BJ (cell line): ENCODE results near the gene MAP2K5. TPM values are rescaled to one million over a fixed set of nuclear protein-coding genes. Genes with fewer than 3 reads are reported as not detected.

Experiments used
- CTCF ChIA-PET: fragments of 350-600 bp; formaldehyde crosslinking; extraction: SDS; loops from one replicate; lab custom pipeline; 2021; ENCODE audit warnings: antibody characterized with exemption, inconsistent platforms; lab: Yijun Ruan, JAX
- POLR2A ChIA-PET: fragments of 300-600 bp; sonication (Branson Sonifier 250); formaldehyde crosslinking; extraction: SDS; loops from one replicate; lab custom pipeline; 2021; ENCODE audit warnings: antibody characterized with exemption; lab: Charles Lee
- DNase-seq: peaks from one replicate; pipeline ENCODE4 v3.0.0-alpha.2; 2011; ENCODE audit warnings: low read depth
- H3K27me3 ChIP-seq: 2 replicates; pipeline ENCODE4 v1.6.0; 2011; ENCODE audit warnings: low read length; ENCODE audit not compliant: control insufficient read depth, insufficient read depth
- H3K36me3 ChIP-seq: 2 replicates; pipeline ENCODE4 v1.5.1; 2011; ENCODE audit warnings: low read length; ENCODE audit not compliant: control insufficient read depth, insufficient read depth
- H3K4me3 ChIP-seq: 2 replicates; pipeline ENCODE4 v1.5.1; 2011; ENCODE audit warnings: low read depth, mild to moderate bottlenecking, control low read depth, low read length
- polyA plus RNA-seq: library from polyadenylated mRNA; depleted of rRNA; stranded (reverse); fragments of >200 nt; gene quantifications from 2 replicates; pipeline ENCODE4 v1.2.3, GENCODE V29; 2011
- TF ChIP-seq, protein P1 (sequence below): IDR thresholded peaks from 2 replicates; pipeline ENCODE4 v1.5.1; 2011; ENCODE audit warnings: low read depth, mild to moderate bottlenecking, control low read depth, inconsistent platforms, low read length, moderate library complexity; ENCODE audit not compliant: insufficient read depth

Gene MAP2K5
- polyA plus RNA-seq, 1 experiment: 5.6 TPM

DNA sequence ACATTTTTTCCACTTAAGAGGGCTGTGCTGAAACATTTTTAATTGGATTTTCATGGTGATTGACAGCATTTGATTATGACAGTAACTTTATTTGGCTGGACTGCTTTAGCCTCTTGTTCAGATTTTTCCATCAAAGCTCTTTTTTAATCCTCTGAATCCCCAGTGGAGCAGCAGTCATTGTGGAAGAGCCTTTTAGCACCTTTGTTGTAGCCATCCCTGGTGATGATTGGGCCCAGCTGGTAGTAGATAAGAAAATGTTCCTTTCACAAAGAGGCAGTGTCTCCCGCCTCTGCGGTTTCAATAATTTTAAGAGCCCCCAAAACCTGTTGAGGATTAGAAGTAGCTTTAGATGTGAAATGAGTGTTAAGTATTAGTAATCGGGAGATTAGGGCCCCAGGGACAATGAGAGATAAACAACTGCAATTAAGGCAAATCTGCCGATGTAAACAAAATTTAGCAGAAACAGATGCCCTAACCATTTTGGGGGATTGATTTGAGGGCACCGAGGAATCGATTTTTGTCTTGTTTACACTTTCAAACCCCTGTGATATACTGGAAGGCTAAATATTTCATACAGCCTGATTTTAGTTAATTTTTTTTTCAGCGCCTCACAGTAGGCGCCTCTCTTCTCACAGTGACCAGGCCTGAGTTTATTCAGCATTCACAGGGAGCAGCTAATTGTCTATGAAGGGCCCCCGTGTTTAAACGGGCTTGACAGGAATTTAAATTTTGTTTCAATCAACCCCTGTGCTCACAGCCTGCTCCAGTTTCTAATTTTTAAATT, 239.6 kb downstream of the MAP2K5 start:
- TF ChIP-seq, protein P1, sequence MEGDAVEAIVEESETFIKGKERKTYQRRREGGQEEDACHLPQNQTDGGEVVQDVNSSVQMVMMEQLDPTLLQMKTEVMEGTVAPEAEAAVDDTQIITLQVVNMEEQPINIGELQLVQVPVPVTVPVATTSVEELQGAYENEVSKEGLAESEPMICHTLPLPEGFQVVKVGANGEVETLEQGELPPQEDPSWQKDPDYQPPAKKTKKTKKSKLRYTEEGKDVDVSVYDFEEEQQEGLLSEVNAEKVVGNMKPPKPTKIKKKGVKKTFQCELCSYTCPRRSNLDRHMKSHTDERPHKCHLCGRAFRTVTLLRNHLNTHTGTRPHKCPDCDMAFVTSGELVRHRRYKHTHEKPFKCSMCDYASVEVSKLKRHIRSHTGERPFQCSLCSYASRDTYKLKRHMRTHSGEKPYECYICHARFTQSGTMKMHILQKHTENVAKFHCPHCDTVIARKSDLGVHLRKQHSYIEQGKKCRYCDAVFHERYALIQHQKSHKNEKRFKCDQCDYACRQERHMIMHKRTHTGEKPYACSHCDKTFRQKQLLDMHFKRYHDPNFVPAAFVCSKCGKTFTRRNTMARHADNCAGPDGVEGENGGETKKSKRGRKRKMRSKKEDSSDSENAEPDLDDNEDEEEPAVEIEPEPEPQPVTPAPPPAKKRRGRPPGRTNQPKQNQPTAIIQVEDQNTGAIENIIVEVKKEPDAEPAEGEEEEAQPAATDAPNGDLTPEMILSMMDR: no peak
- Histone ChIP-seq H3K27me3 (no peaks in the 10 kb centered on the region), H3K4me3 (no peak overlapping the region), H3K36me3 (0 out of 2 replicates have a peak, but pooled peaks cover 4% of the 10 kb centered on the region)
- DNase-seq: no peak
- ChIA-PET CTCF (no interaction called here), POLR2A (no interaction called here)

DNA sequence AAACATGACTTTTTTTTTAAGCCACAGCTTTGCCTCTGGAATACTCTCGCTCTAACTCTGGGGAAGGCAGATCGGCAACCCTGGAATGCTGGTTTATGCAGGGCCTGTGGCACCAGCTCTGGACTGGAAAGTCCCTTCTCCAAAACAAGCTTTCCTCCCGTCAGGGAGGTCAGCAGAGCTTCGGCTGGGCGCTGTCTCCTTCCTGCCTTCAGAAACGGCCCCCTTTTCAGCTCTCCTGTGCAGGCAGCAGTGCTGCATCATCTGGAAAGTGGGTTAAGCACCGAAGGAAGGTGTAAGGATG, 240.1 kb downstream of the MAP2K5 start:
- CTCF ChIA-PET: interaction anchor here (1.1 kb wide), 1 partner anchor 10 kb away, joined by 3 read pairs; no protein-coding TSS in a partner anchor

DNA sequence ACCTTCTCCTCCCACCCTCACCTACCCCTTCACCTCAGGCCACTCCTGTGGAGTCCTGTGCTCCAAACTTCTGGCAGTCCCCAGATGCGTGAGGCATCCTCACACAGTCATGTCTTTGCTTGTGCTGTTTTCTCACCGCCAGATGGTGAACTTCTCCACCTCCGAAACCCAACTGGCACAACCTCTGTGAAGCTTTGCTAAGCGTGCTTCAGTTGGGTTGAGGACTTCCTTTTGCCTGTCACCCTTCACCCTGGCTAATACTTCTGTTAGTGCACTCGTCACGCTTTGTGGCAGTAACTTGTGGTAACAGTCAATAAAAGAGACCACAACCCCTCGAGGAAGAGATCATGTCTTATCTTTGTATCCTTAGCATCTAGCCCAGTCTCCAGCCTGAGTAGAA, 240.8 kb downstream of the MAP2K5 start:
- H3K4me3 ChIP-seq: no peak overlapping the region
- ChIA-PET POLR2A (no interaction called here), CTCF (interaction anchor here (1.1 kb wide), 1 partner anchor 11 kb away, joined by 3 read pairs; no protein-coding TSS in a partner anchor)
- H3K27me3 ChIP-seq: no peaks in the 10 kb centered on the region
- H3K36me3 ChIP-seq: 0 out of 2 replicates have a peak, but pooled peaks cover 4% of the 10 kb centered on the region
- TF ChIP-seq, protein P1: no peak
- DNase-seq: no peak

More for the DNA sequence above, 240.1 kb downstream of the MAP2K5 start:
- 0 out of 2 replicates have a peak, but pooled peaks cover 4% of the 10 kb centered on the region for H3K36me3 ChIP-seq
- POLR2A ChIA-PET: no interaction called here
- no peaks in the 10 kb centered on the region for H3K27me3 ChIP-seq
- DNase-seq: no peak
- H3K4me3 ChIP-seq: no peak overlapping the region
- TF ChIP-seq, protein P1: no peak

DNA sequence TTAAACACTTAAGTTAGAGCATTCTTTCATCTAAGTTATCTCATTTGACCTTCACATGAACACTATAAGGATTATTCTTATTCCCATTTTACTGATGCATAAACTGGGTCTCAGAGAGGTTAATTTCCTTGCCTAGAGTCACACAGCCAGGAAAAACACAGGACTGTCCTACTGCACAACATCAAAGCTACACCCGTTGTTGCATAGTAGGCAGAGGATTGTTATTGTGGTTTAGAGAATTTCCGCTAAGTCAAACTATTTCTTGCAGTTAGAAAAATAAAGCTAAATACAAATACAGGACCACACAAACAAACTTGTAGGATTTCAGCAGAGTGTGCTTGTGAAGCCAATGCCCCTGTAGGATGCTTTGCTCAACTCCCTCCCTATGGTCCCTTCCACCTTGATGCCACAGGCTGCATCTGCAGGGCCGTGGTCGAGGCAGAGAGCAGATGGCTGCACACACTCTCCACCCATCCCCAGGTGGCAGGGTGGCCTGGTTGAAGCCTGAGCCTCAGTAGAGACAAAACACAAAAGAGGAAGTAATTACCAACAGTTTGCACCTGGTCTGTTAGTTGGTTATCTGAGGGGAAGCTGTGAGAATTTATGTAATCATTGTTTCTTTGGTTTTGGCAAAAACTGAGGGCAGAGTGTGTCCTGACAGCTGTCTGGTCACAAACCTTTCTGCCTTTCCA, 241.7 kb downstream of the MAP2K5 start:
- ChIA-PET CTCF (no interaction called here), POLR2A (no interaction called here)
- DNase-seq: no peak
- H3K4me3 ChIP-seq: no peak overlapping the region
- H3K27me3 ChIP-seq: no peaks in the 10 kb centered on the region
- 0 out of 2 replicates have a peak, but pooled peaks cover 4% of the 10 kb centered on the region for H3K36me3 ChIP-seq
- TF ChIP-seq, protein P1: no peak

DNA sequence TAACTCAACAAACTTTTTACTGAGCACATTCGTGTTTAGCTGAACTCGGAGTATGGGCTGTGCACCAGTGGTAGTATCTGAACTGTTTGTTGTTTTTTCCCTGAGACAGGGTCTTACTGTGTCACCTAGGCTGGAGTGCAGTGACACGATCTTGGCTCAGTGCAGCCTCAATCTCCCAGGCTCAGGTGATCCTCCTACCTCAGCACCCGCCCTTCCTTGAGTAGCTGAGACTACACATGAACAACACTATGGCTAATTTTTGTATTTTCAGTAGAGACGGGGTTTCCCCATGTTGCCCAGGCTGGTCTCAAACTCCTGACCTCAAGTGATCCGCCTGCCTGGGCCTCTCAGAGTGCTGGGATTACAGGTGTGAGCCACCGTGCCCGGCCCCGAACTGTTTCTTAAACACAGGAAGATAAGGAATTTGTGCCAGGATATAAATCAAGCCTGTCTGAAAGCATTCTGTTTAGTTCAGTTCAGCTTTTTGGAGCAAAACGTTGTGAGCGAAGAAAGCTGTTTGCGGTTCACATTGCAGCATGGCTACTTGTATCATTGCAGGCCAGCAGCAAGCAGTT, 242.4 kb downstream of the MAP2K5 start:
- POLR2A ChIA-PET: no interaction called here
- CTCF ChIA-PET: no interaction called here
- no peak for DNase-seq
- Histone ChIP-seq H3K27me3 (no peaks in the 10 kb centered on the region), H3K36me3 (0 out of 2 replicates have a peak, but pooled peaks cover 4% of the 10 kb centered on the region), H3K4me3 (no peak overlapping the region)
- TF ChIP-seq, protein P1: no peak
